Right lobe of liver (tissue), 6 donors: ENCODE results near the gene GSTA3. TPM values are rescaled to one million over a fixed set of nuclear protein-coding genes. Genes with fewer than 3 reads are reported as not detected.
"Not testable (repeated sequence)": the region's sequence is repeated elsewhere in the genome, so short reads cannot be mapped to it uniquely, and the experiment has no call there.

Experiments
- ATAC-seq, 4 donors: fragments of 200-7000 bp; cut with Tn5 transposase; one replicate each; pipeline ENCODE4 v1.9.1; 2020; ENCODE audit warnings: mild to moderate bottlenecking in 4 of 4, moderate library complexity in 4 of 4
- DNase-seq, 3 donors: peaks; one replicate each; pipeline ENCODE4 v3.0.0-alpha.2; 2020
- H3K27ac ChIP-seq, 3 donors: fragments of 200-600 bp; one replicate each; pipeline ENCODE4 v1.8.0; 2022
- H3K27me3 ChIP-seq, 2 donors: fragments of 200-600 bp; one replicate each; pipeline ENCODE4 v1.8.0; 2022
- H3K36me3 ChIP-seq, 4 donors: fragments of 200-600 bp; sonication (generic) in 1 of 4; one replicate each; pipeline versions ENCODE4 v1.5.1 to v1.8.0; 2017 to 2022; ENCODE audit warnings: control low read depth in 1 of 4
- H3K4me1 ChIP-seq, 4 donors: fragments of 200-600 bp; sonication (generic) in 1 of 4; one replicate each; pipeline versions ENCODE4 v1.5.1 to v1.8.0; 2017 to 2022; ENCODE audit warnings: control low read depth in 1 of 4
- H3K4me3 ChIP-seq, 3 donors: fragments of 200-600 bp; one replicate each; pipeline ENCODE4 v1.8.0; 2022
- H3K9me3 ChIP-seq, 4 donors: fragments of 200-600 bp; sonication (generic) in 1 of 4; one replicate each; pipeline versions ENCODE4 v1.5.1 to v1.8.0; 2017 to 2022; ENCODE audit warnings: control low read depth in 1 of 4
- CTCF ChIP-seq, 4 donors: fragments of 200-600 bp in 3 of 4; fragments of 450-650 bp in 1 of 4; IDR thresholded peaks; one replicate each; pipeline versions ENCODE4 v1.5.1 to v1.8.0; 2016 to 2022; ENCODE audit warnings: antibody characterized with exemption in 4 of 4, mild to moderate bottlenecking in 2 of 4
- POLR2A ChIP-seq: fragments of 450-650 bp; IDR thresholded peaks from one replicate; pipeline ENCODE4 v1.6.1; 2017; ENCODE audit warnings: antibody characterized with exemption, mild to moderate bottlenecking
- WGBS: methylation state at CpG from one replicate; pipeline ENCODE4 v1.1.6; 2018; ENCODE audit warnings: low coverage, low lambda C conversion rate; ENCODE audit not compliant: insufficient coverage; ENCODE audit errors: missing lambda C conversion rate; 5-methylcytosine and 5-hydroxymethylcytosine counted together
- intact Hi-C, 2 donors: fragments of 100-400 bp; cut with DNase I; formaldehyde crosslinking; loops; one replicate each; pipeline versions ENCODE4 v1.11.2 to v1.14.1; 2022
- total RNA-seq, 6 experiments: library from RNA; depleted of rRNA in 2 of 6; stranded (reverse); fragments of >200 nt in 2 of 6; fragmentation: NEBNext Ultra II Directional in 3 of 6; extraction: Animal tissue kit (Norgen Biotek cat#: 25700) in 3 of 6; gene quantifications; one replicate each; pipeline versions ENCODE4 v1.1.0 to v1.2.4, GENCODE V29; 2016 to 2023
- donor health status: DM: no; HTN: yes; CAD: no.
- donor health status: DM: no; HTN: no; CAD: no.
- donor health status: DM: no; HTN: no; CAD: no.
- donor health status: DM: no; HTN: yes; CAD: no.
- donor health status: DM: no; HTN: yes; CAD: no.

The GSTA3 gene
- total RNA-seq, 6 experiments from 2014 or later, result not detected

- Histone ChIP-seq H3K9me3 (no peaks in the 10 kb centered on the region), H3K27ac (no peak overlapping the region), H3K4me3 (no peak overlapping the region), H3K27me3 (no peaks in the 10 kb centered on the region), H3K4me1 (no peaks in the 10 kb centered on the region), H3K36me3 (no peaks in the 10 kb centered on the region)
- DNase-seq, result no peak
- intact Hi-C loops, result no loop called here
- ATAC-seq, result peak in 1 of 4 donors; percentile 44
- TF ChIP-seq POLR2A, result no peak
- TF ChIP-seq CTCF (IDR thresholded peaks at IDR 0.05), result no peak
- 73% methylated on average over 4 of the region's 4 CpGs for WGBS
Observed at GRCh38 chr6:52858416-52858815, 51.1 kb downstream of the GSTA3 start.

GRCh38 chr6:52856137-52856536, 53.4 kb downstream of the GSTA3 start:
- WGBS, result 40% methylated on average over 1 of the region's 3 CpGs
- H3K4me1 ChIP-seq, H3K9me3 ChIP-seq, ATAC-seq, H3K27me3 ChIP-seq, H3K27ac ChIP-seq, H3K36me3 ChIP-seq, DNase-seq, H3K4me3 ChIP-seq, intact Hi-C loops: not testable (repeated sequence)

GRCh38 chr6:52849137-52849536, 60.4 kb downstream of the GSTA3 start:
- Histone ChIP-seq H3K27me3 (no peaks in the 10 kb centered on the region), H3K4me1 (no peaks in the 10 kb centered on the region), H3K36me3 (no peaks in the 10 kb centered on the region), H3K27ac (no peak overlapping the region), H3K4me3 (no peak overlapping the region), H3K9me3 (no peaks in the 10 kb centered on the region)
- WGBS, result 93% methylated on average over 3 of the region's 4 CpGs
- DNase-seq (no peak), ATAC-seq (no peak)
- intact Hi-C loops, result no loop called here
- TF ChIP-seq POLR2A, result no peak
- TF ChIP-seq CTCF (IDR thresholded peaks at IDR 0.05), result no peak

Other genes starting within 250 kb of the GSTA3 start
- gene TMEM14A, start 238.6 kb downstream of the GSTA3 start, total RNA-seq, result 10 to 100 TPM; 20.7 to 41.2 (median 33.3) TPM
- 100 to 1,000 TPM in 1 of 6 experiments, 10 to 100 TPM in 3, 1 to 10 TPM in 2; 7.6 to 177 (median 54.4) TPM for gene GSTA2, start 146.2 kb downstream of the GSTA3 start, total RNA-seq
- gene GSTA1, start 105.9 kb downstream of the GSTA3 start, total RNA-seq, result 1,000 to 10,000 TPM in 1 of 6 experiments, 100 to 1,000 TPM in 3, 10 to 100 TPM in 2; 16.1 to 2,332 (median 522) TPM
- not detected for gene GSTA5, start 68.9 kb downstream of the GSTA3 start, total RNA-seq
- 10 to 100 TPM in 3 of 6 experiments, 1 to 10 TPM in 3; 4.8 to 23.1 (median 9.2) TPM for gene GSTA4, start 85.6 kb upstream of the GSTA3 start, total RNA-seq
- gene CILK1, start 152.1 kb upstream of the GSTA3 start, total RNA-seq, result 1 to 10 TPM; 5.6 to 7.8 (median 6.9) TPM
- 10 to 100 TPM; 24.6 to 78.7 (median 54.1) TPM for gene FBXO9, start 155.7 kb upstream of the GSTA3 start, total RNA-seq
- gene GCM1, start 239.1 kb upstream of the GSTA3 start, total RNA-seq, result not detected